ENCODE data around the gene USP43. TPM values are rescaled to one million over a fixed set of nuclear protein-coding genes. Genes with fewer than 3 reads are reported as not detected.

The USP43 gene
- total RNA-seq, 1 donor from 2014 or later: not detected

GRCh38 chr17:9671559-9671958, 26.2 kb downstream of the USP43 start:
- intact Hi-C loops (cut with micrococcal nuclease): no loop called here
- peaks cover 4% of the 10 kb centered on the region for H3K4me1 Mint-ChIP-seq (ENCODE audit: low read depth)
- peaks cover 12% of the 10 kb centered on the region for H3K27me3 Mint-ChIP-seq (ENCODE audit: insufficient read depth)
- no peaks in the 10 kb centered on the region for H3K9me3 Mint-ChIP-seq
- no peak for DNase-seq (ENCODE audit: low spot score)
- H3K36me3 Mint-ChIP-seq (ENCODE audit: low read depth): no peaks in the 10 kb centered on the region
- H3K27ac Mint-ChIP-seq: no peak overlapping the region
- H3K4me3 Mint-ChIP-seq: no peak overlapping the region

DNA sequence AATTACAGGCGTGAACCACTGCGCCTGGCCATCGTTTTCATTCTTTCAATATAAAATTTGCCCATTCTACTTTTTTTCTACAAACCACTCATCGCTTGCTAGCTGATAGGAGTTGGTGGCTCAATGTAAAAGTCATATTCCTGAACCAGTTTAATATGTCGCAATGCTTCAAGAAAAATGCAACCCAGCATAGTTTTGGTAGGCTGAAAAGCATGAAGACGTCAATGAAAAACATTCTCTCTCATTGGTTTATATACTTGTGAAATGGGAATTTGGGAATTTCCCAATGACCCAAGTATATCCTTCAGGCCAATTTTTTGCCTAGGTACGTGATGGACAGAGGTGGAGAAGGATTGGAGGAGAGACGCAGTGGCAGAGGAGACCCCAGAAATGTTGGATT, 26.9 kb downstream of the USP43 start:
- no peaks in the 10 kb centered on the region for H3K9me3 Mint-ChIP-seq
- H3K27ac Mint-ChIP-seq: no peak overlapping the region
- DNase-seq (ENCODE audit: low spot score): no peak
- intact Hi-C loops (cut with micrococcal nuclease): no loop called here
- H3K4me1 Mint-ChIP-seq (ENCODE audit: low read depth): no peaks in the 10 kb centered on the region
- H3K27me3 Mint-ChIP-seq (ENCODE audit: insufficient read depth): peaks cover 12% of the 10 kb centered on the region
- H3K36me3 Mint-ChIP-seq (ENCODE audit: low read depth): no peaks in the 10 kb centered on the region
- H3K4me3 Mint-ChIP-seq: no peak overlapping the region

DNA sequence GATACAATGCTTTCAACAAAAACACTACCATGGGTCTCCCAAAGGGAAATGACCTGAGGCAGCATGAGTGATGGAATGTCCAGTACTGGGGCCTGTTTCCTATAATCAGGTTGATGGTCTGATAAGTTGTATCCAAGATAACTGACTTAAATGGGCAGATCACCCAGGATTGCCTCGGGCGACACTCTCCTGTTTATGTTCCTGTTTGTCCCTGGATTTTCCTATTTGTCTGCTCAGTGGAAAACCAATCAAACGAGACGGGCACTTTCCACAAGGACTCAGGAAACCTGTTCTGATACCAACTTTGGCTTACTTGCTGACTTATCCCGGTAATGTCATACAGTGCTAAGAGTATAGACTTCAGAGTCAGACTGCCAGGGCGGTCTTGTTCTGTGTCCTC, 27.4 kb downstream of the USP43 start:
- H3K27ac Mint-ChIP-seq: no peak overlapping the region
- H3K27me3 Mint-ChIP-seq (ENCODE audit: insufficient read depth): peaks cover 10% of the 10 kb centered on the region
- H3K9me3 Mint-ChIP-seq: no peaks in the 10 kb centered on the region
- no peaks in the 10 kb centered on the region for H3K36me3 Mint-ChIP-seq (ENCODE audit: low read depth)
- H3K4me1 Mint-ChIP-seq (ENCODE audit: low read depth): no peaks in the 10 kb centered on the region
- intact Hi-C loops (cut with micrococcal nuclease): no loop called here
- H3K4me3 Mint-ChIP-seq: no peak overlapping the region
- DNase-seq (ENCODE audit: low spot score): no peak

GRCh38 chr17:9676084-9676483, 30.8 kb downstream of the USP43 start:
- Mint-ChIP-seq H3K4me1 (ENCODE audit: low read depth) (no peaks in the 10 kb centered on the region), H3K4me3 (no peak overlapping the region), H3K27ac (no peak overlapping the region), H3K27me3 (ENCODE audit: insufficient read depth) (no peaks in the 10 kb centered on the region), H3K36me3 (ENCODE audit: low read depth) (no peaks in the 10 kb centered on the region), H3K9me3 (peaks cover 15% of the 10 kb centered on the region)
- DNase-seq (ENCODE audit: low spot score): no peak
- intact Hi-C loops (cut with micrococcal nuclease): no loop called here

DNA sequence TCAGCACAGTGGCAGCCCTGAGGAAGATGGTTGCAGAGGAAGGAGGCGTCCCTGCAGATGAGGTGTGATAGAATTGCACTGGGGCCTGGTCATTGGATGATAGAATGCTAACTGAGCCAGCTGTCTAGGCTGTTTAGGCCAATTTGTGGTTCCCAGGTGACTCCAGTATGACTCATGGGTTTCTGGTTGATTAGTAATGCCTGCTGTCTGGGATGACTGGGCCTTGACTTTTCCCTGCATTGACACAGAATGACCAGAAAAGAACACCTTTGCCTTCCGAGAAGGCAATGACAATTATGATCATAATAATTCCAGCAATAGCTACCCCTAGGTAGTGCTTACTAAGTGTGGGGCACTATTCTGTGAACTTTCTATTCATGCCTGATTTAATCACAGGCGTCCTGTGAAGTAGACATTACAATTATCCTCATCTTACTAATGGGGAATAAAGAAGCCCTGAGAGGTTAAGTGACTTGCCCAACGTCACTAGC, 31.5 kb downstream of the USP43 start:
- no peak for DNase-seq (ENCODE audit: low spot score)
- intact Hi-C loops (cut with micrococcal nuclease): no loop called here
- H3K4me3 Mint-ChIP-seq: no peak overlapping the region
- no peak overlapping the region for H3K27ac Mint-ChIP-seq
- peaks cover 15% of the 10 kb centered on the region for H3K9me3 Mint-ChIP-seq
- no peaks in the 10 kb centered on the region for H3K27me3 Mint-ChIP-seq (ENCODE audit: insufficient read depth)
- H3K36me3 Mint-ChIP-seq (ENCODE audit: low read depth): no peaks in the 10 kb centered on the region
- H3K4me1 Mint-ChIP-seq (ENCODE audit: low read depth): no peaks in the 10 kb centered on the region

DNA sequence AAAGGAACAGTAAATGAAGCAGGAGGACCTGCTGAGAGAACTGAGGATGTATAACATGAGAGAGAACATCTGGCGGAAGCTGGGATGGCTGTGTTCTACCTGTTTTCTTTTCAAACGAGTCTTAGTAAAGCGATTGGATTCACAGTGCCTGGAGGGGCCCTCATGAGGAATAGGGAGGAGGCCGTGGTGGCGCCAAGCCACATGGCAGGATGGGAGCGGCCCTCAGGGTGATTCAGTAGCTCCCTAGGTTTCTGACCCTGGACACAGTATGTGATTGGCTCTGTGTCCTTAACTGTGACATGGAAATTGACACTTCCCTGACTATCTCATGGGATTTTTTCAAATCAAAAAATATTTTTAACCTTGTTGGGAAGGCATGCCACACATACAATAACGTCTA, 32.1 kb downstream of the USP43 start:
- H3K27ac Mint-ChIP-seq: no peak overlapping the region
- H3K4me1 Mint-ChIP-seq (ENCODE audit: low read depth): no peaks in the 10 kb centered on the region
- no peaks in the 10 kb centered on the region for H3K27me3 Mint-ChIP-seq (ENCODE audit: insufficient read depth)
- intact Hi-C loops (cut with micrococcal nuclease): no loop called here
- DNase-seq (ENCODE audit: low spot score): no peak
- no peak overlapping the region for H3K4me3 Mint-ChIP-seq
- no peaks in the 10 kb centered on the region for H3K36me3 Mint-ChIP-seq (ENCODE audit: low read depth)
- H3K9me3 Mint-ChIP-seq: peaks cover 15% of the 10 kb centered on the region

DNA sequence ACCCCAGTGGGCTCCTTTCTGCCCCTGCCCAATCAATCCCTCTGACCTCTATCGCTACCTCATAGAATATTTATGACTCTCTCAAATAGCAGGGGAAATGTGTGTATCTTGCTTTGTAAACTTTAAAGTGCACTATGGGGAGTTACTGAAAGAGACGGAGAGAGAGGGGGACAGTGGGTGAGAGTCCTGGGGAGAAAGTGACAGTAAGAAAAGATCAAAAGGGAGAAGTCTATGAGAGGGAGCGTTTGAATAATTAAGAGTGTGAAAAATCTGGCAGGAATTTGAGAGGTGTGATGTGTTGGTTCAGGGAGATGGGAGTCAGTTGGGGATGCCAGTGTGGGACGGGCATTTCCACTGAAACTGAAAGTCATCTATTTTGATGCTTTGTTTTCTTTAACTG, 32.6 kb downstream of the USP43 start:
- Mint-ChIP-seq H3K4me3 (no peak overlapping the region), H3K9me3 (peaks cover 15% of the 10 kb centered on the region), H3K27ac (no peak overlapping the region), H3K27me3 (ENCODE audit: insufficient read depth) (no peaks in the 10 kb centered on the region), H3K4me1 (ENCODE audit: low read depth) (no peaks in the 10 kb centered on the region), H3K36me3 (ENCODE audit: low read depth) (no peaks in the 10 kb centered on the region)
- intact Hi-C loops (cut with micrococcal nuclease): no loop called here
- no peak for DNase-seq (ENCODE audit: low spot score)

- no peak overlapping the region for H3K27ac Mint-ChIP-seq
- intact Hi-C loops (cut with micrococcal nuclease): no loop called here
- peaks cover 10% of the 10 kb centered on the region for H3K9me3 Mint-ChIP-seq
- H3K4me1 Mint-ChIP-seq (ENCODE audit: low read depth): no peaks in the 10 kb centered on the region
- no peak overlapping the region for H3K4me3 Mint-ChIP-seq
- DNase-seq (ENCODE audit: low spot score): no peak
- no peaks in the 10 kb centered on the region for H3K27me3 Mint-ChIP-seq (ENCODE audit: insufficient read depth)
- H3K36me3 Mint-ChIP-seq (ENCODE audit: low read depth): no peaks in the 10 kb centered on the region
Measured at GRCh38 chr17:9684955-9685621, 39.8 kb downstream of the USP43 start.

GRCh38 chr17:9693755-9694154, 48.4 kb downstream of the USP43 start:
- no peak overlapping the region for H3K4me3 Mint-ChIP-seq
- no peak for DNase-seq (ENCODE audit: low spot score)
- H3K4me1 Mint-ChIP-seq (ENCODE audit: low read depth): no peaks in the 10 kb centered on the region
- intact Hi-C loops (cut with micrococcal nuclease): no loop called here
- no peaks in the 10 kb centered on the region for H3K36me3 Mint-ChIP-seq (ENCODE audit: low read depth)
- no peaks in the 10 kb centered on the region for H3K27me3 Mint-ChIP-seq (ENCODE audit: insufficient read depth)
- H3K27ac Mint-ChIP-seq: no peak overlapping the region
- H3K9me3 Mint-ChIP-seq: no peaks in the 10 kb centered on the region

DNA sequence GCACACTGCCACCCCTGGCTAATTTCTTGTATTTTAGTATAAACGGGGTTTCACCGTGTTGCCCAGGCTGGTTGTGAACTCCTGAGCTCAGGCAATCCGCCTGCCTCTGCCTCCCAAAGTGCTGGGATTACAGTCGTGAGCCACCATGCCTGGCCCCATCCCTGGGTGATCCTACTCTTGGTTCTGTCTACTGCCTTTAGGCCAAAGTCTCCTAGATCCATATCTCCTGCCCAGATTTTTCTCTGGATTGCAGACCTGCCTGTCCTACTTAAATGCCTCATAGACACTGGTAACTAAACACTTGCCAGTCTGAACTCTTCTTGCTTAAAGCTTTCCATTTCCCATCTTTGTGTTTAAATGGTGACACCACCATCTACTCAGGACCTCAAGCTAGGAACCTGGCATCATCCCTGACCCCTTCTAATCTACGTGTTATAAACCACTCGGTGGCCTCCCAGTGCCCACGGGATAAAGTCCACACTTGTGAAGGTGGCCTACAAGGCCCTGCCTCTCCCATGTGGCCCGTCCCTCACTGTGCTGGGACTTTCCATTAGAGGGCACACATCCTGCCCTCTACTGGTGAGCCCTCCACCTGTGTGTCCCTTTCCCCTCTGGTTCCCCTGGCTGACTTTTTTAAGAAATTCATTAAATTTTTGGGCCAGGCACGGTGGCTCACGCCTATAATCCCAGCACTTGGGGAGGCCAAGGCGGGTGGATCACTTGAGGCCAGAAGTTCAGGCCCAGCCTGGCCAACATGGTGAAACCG, 51.1 kb downstream of the USP43 start:
- Mint-ChIP-seq H3K4me1 (ENCODE audit: low read depth) (no peaks in the 10 kb centered on the region), H3K4me3 (no peak overlapping the region), H3K9me3 (no peaks in the 10 kb centered on the region), H3K27ac (no peak overlapping the region), H3K36me3 (ENCODE audit: low read depth) (no peaks in the 10 kb centered on the region), H3K27me3 (ENCODE audit: insufficient read depth) (peaks cover 1% of the 10 kb centered on the region)
- DNase-seq (ENCODE audit: low spot score): no peak
- intact Hi-C loops (cut with micrococcal nuclease): no loop called here

- Mint-ChIP-seq H3K9me3 (no peaks in the 10 kb centered on the region), H3K4me1 (ENCODE audit: low read depth) (no peaks in the 10 kb centered on the region), H3K4me3 (no peak overlapping the region), H3K36me3 (ENCODE audit: low read depth) (no peaks in the 10 kb centered on the region), H3K27ac (no peak overlapping the region), H3K27me3 (ENCODE audit: insufficient read depth) (peaks cover 1% of the 10 kb centered on the region)
- no peak for DNase-seq (ENCODE audit: low spot score)
- intact Hi-C loops (cut with micrococcal nuclease): no loop called here
Measured at GRCh38 chr17:9700136-9700535, 54.8 kb downstream of the USP43 start.

DNA sequence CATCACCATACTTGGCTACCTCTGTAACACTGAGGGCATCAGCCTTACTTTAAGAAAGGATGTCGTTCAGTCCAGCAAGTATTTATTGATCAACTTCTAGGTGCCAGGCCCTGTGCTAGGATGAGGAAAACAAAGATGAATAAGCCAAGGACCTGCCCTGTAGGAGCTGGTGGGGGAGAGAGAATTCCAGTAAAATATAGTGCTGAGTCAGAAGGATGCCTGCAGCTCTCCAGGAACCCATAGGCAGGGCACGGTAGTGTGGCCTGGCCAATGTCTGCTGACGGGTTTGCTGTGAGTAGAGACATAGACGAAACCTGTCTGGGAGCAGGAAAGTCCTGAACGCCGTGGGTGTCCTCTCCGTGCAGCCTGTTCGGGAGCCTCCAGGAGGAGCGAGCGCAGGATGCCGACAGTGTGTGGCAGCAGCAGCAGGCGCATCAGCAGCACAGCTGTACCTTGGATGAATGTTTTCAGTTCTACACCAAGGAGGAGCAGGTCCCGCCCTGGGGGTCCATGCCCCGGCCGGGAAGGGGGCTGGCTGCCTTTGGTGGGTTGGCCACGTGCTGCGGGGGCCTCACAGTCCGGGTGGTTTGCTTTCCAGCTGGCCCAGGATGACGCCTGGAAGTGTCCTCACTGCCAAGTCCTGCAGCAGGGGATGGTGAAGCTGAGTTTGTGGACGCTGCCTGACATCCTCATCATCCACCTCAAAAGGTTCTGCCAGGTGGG, 55.6 kb downstream of the USP43 start:
- DNase-seq (ENCODE audit: low spot score): no peak
- no peak overlapping the region for H3K4me3 Mint-ChIP-seq
- H3K27ac Mint-ChIP-seq: no peak overlapping the region
- H3K27me3 Mint-ChIP-seq (ENCODE audit: insufficient read depth): peaks cover 1% of the 10 kb centered on the region
- no peaks in the 10 kb centered on the region for H3K4me1 Mint-ChIP-seq (ENCODE audit: low read depth)
- H3K9me3 Mint-ChIP-seq: no peaks in the 10 kb centered on the region
- intact Hi-C loops (cut with micrococcal nuclease): no loop called here
- no peaks in the 10 kb centered on the region for H3K36me3 Mint-ChIP-seq (ENCODE audit: low read depth)

GRCh38 chr17:9702482-9702881, 57.2 kb downstream of the USP43 start:
- intact Hi-C loops (cut with micrococcal nuclease): no loop called here
- H3K9me3 Mint-ChIP-seq: no peaks in the 10 kb centered on the region
- DNase-seq (ENCODE audit: low spot score): no peak
- no peaks in the 10 kb centered on the region for H3K4me1 Mint-ChIP-seq (ENCODE audit: low read depth)
- H3K4me3 Mint-ChIP-seq: no peak overlapping the region
- no peaks in the 10 kb centered on the region for H3K36me3 Mint-ChIP-seq (ENCODE audit: low read depth)
- no peak overlapping the region for H3K27ac Mint-ChIP-seq
- peaks cover 1% of the 10 kb centered on the region for H3K27me3 Mint-ChIP-seq (ENCODE audit: insufficient read depth)
